Measurements from ENCODE around the gene PHLDB1.
"Not testable (repeated sequence)": the region's sequence is repeated elsewhere in the genome, so short reads cannot be mapped to it uniquely, and the experiment has no call there.

GRCh38 chr11:118678908-118679307, 71.5 kb downstream of the PHLDB1 start:
- TF ChIP-seq POLR2A, EP300 (IDR thresholded peaks at IDR 0.05): not testable (repeated sequence)
- peak in 1 of 5 experiments; percentile 21 for TF ChIP-seq CTCF (IDR thresholded peaks at IDR 0.05)
